Measurements from ENCODE around the gene PPP1R9B. TPM values are rescaled to one million over a fixed set of nuclear protein-coding genes. Genes with fewer than 3 reads are reported as not detected.

Gene PPP1R9B
- total and polyA plus RNA-seq, 2 donors (not counting 1 experiment from before 2014, with no cell fraction given), result 80.7 to 220 TPM

- no peaks in the 10 kb centered on the region for H3K9me3 Mint-ChIP-seq (ENCODE audit: insufficient read depth)
- no peak overlapping the region for H3K4me3 ChIP-seq (ENCODE audit: control extremely low read depth in 1 of 5, extremely low read depth in 1 of 5, insufficient read depth in 1 of 5, low read depth in 2 of 5, low read length in 4 of 5)
- no peak overlapping the region for H3K4me2 ChIP-seq (replicated peaks; ENCODE audit: low read depth, low read length, poor library complexity, severe bottlenecking)
- no peak overlapping the region for H3K4me3 Mint-ChIP-seq
- no peaks in the 10 kb centered on the region for H4K20me1 ChIP-seq (ENCODE audit: control insufficient read depth, insufficient read depth, low read length, poor library complexity, severe bottlenecking)
- intact Hi-C loops (cut with micrococcal nuclease), result loop anchor here (2.0 kb wide), 2 partner anchors 21 to 45 kb away; partner anchors contain the start of gene PDK2
- no peak overlapping the region for H3K27ac Mint-ChIP-seq
- H3K4me1 Mint-ChIP-seq, result peaks cover 14% of the 10 kb centered on the region
- peaks cover 10 to 20% of the 10 kb centered on the region in 2 donors for H3K4me1 ChIP-seq (ENCODE audit: control insufficient read depth in 2 of 2, insufficient read depth in 2 of 2, low read length in 2 of 2)
- H3K79me2 ChIP-seq (ENCODE audit: control insufficient read depth, insufficient read depth, low read length), result no peaks in the 10 kb centered on the region
- ATAC-seq (ENCODE audit: low read depth) (no peak), DNase-seq (no peak)
- H2AFZ ChIP-seq (ENCODE audit: insufficient read depth, low read depth, low read length, poor library complexity, severe bottlenecking), result no peak overlapping the region
- H3K9me3 ChIP-seq (ENCODE audit: control extremely low read depth in 1 of 3, control insufficient read depth in 2 of 3, insufficient read depth in 1 of 3, low read length in 2 of 3), result no peaks in the 10 kb centered on the region
- H3K27me3 Mint-ChIP-seq, result peaks cover 53% of the 10 kb centered on the region
- H3K36me3 ChIP-seq (replicated peaks in 1 of 2; ENCODE audit: control extremely low read depth in 1 of 2, control insufficient read depth in 1 of 2, extremely low read depth in 1 of 2, insufficient read depth in 2 of 2, low read length in 1 of 2), result no peaks in the 10 kb centered on the region
- ChIA-PET POLR2A (interaction anchor here (0.5 to 2.0 kb wide), 2 partner anchors 15 to 25 kb away, joined by 3 to 19 read pairs; no protein-coding TSS in a partner anchor), CTCF (interaction anchor here (0.8 to 6.8 kb wide), 12 partner anchors 10 to 182 kb away, joined by 3 to 48 read pairs (median 6); partner anchors contain the start of gene SAMD14)
- H3K27me3 ChIP-seq (replicated peaks in 1 of 4; ENCODE audit: control extremely low read depth in 1 of 4, control insufficient read depth in 3 of 4, insufficient read depth in 4 of 4, low read length in 3 of 4), result peaks cover 0 to 47% (median 16%) of the 10 kb centered on the region in 4 experiments
- TF ChIP-seq EZH2 (IDR thresholded peaks at IDR 0.05; ENCODE audit: borderline replicate concordance, insufficient read depth, low read depth, low read length, poor library complexity, severe bottlenecking) (no peak), CTCF (IDR thresholded peaks at IDR 0.05) (no peak)
- WGBS (ENCODE audit: insufficient coverage), result 50% methylated on average over 16 of the region's 17 CpGs
- no peak overlapping the region for H3K9ac ChIP-seq (ENCODE audit: low read length)
- H3K27ac ChIP-seq (ENCODE audit: low read length in 2 of 2), result no peak overlapping the region
These were observed 34.7 kb downstream of the PPP1R9B start for GRCh38 chr17:50115756-50116155.

GRCh38 chr17:50114849-50115357 lies 35.6 kb downstream of the PPP1R9B start:
- no peak overlapping the region for H3K9ac ChIP-seq (ENCODE audit: low read length)
- no peaks in the 10 kb centered on the region for H3K9me3 ChIP-seq (ENCODE audit: control extremely low read depth in 1 of 3, control insufficient read depth in 2 of 3, insufficient read depth in 1 of 3, low read length in 2 of 3)
- ChIA-PET CTCF (interaction anchor here (0.6 to 6.8 kb wide), 17 partner anchors 14 to 183 kb away, joined by 3 to 48 read pairs (median 4); no protein-coding TSS in a partner anchor), POLR2A (no interaction called here)
- intact Hi-C loops (cut with micrococcal nuclease), result loop anchor here (2.0 kb wide), 1 partner anchor 46 kb away; no protein-coding TSS in a partner anchor
- peak; percentile 72 for TF ChIP-seq CTCF (IDR thresholded peaks at IDR 0.05)
- TF ChIP-seq EZH2 (IDR thresholded peaks at IDR 0.05; ENCODE audit: borderline replicate concordance, insufficient read depth, low read depth, low read length, poor library complexity, severe bottlenecking), result no peak
- Mint-ChIP-seq H3K4me1 (peaks cover 14% of the 10 kb centered on the region), H3K9me3 (ENCODE audit: insufficient read depth) (no peaks in the 10 kb centered on the region), H3K4me3 (peak overlapping the region; percentile 48), H3K27ac (no peak overlapping the region), H3K27me3 (peaks cover 45% of the 10 kb centered on the region)
- H3K79me2 ChIP-seq (ENCODE audit: control insufficient read depth, insufficient read depth, low read length), result no peaks in the 10 kb centered on the region
- no peak overlapping the region for H3K27ac ChIP-seq (ENCODE audit: low read length in 2 of 2)
- DNase-seq (peak; percentile 66), ATAC-seq (ENCODE audit: low read depth) (peak; percentile 20)
- no peak overlapping the region for H3K4me2 ChIP-seq (replicated peaks; ENCODE audit: low read depth, low read length, poor library complexity, severe bottlenecking)
- H4K20me1 ChIP-seq (ENCODE audit: control insufficient read depth, insufficient read depth, low read length, poor library complexity, severe bottlenecking), result no peaks in the 10 kb centered on the region
- no peak overlapping the region for H3K4me3 ChIP-seq (ENCODE audit: control extremely low read depth in 1 of 5, extremely low read depth in 1 of 5, insufficient read depth in 1 of 5, low read depth in 2 of 5, low read length in 4 of 5)
- H3K4me1 ChIP-seq (ENCODE audit: control insufficient read depth in 2 of 2, insufficient read depth in 2 of 2, low read length in 2 of 2), result peaks cover 10 to 20% of the 10 kb centered on the region in 2 donors
- H3K27me3 ChIP-seq (replicated peaks in 1 of 4; ENCODE audit: control extremely low read depth in 1 of 4, control insufficient read depth in 3 of 4, insufficient read depth in 4 of 4, low read length in 3 of 4), result peaks cover 0 to 46% (median 16%) of the 10 kb centered on the region in 4 experiments
- H2AFZ ChIP-seq (ENCODE audit: insufficient read depth, low read depth, low read length, poor library complexity, severe bottlenecking), result no peak overlapping the region
- 30% methylated on average over 2 of the region's 6 CpGs for WGBS (ENCODE audit: insufficient coverage)
- H3K36me3 ChIP-seq (replicated peaks in 1 of 2; ENCODE audit: control extremely low read depth in 1 of 2, control insufficient read depth in 1 of 2, extremely low read depth in 1 of 2, insufficient read depth in 2 of 2, low read length in 1 of 2), result peaks cover 0 to 6% of the 10 kb centered on the region in 2 experiments
